H1 (cell line): ENCODE measurements around the gene HEPHL1. TPM values are rescaled to one million over a fixed set of nuclear protein-coding genes. Genes with fewer than 3 reads are reported as not detected.

Experiments
- polyA plus RNA-seq, 7 experiments: library from polyadenylated mRNA; depleted of rRNA in 3 of 7; stranded (reverse) in 5 of 7; unstranded in 2 of 7; fragments of >200 nt in 5 of 7; fragments of 200-250 nt in 2 of 7; gene quantifications; 1 replicate in 5 of 7; 2 replicates in 1 of 7; 4 replicates in 1 of 7; pipeline versions ENCODE4 v1.2.1 to v1.2.3, GENCODE V29; 2011 to 2013; ENCODE audit warnings: missing spikeins in 2 of 7, mixed read lengths in 2 of 7
- small RNA-seq: library from polyadenylated mRNA; stranded (forward); fragments of <200 nt; extraction: miRNeasy Mini kit (QIAGEN cat#:217004); gene quantifications from one replicate; pipeline ENCODE3, GENCODE V24; 2013; ENCODE audit not compliant: insufficient read depth
- total RNA-seq: library from RNA; stranded (reverse); fragmentation: NEBNext Ultra II Directional; extraction: Animal tissue kit (Norgen Biotek cat#: 25700); gene quantifications from 2 replicates; pipeline ENCODE4 v1.2.1, GENCODE V29; 2021

The HEPHL1 gene
- total and polyA plus RNA-seq, 2 of the 8 experiments (the other 6 are each of a cell fraction or from before 2014, with no cell fraction given) = 0.09 to 0.11 TPM

Small RNA genes within 50 kb of the gene (small RNA-seq; reads per million reads assigned to genes)
- gene AP002795.1 = not detected

Other genes starting within 250 kb of the HEPHL1 start
- gene MED17, start 237.1 kb upstream of the HEPHL1 start, total RNA-seq = 30.4 and 33.7 TPM in 2 replicates
- gene MED17, start 237.1 kb upstream of the HEPHL1 start, polyA plus RNA-seq (2011; rRNA removed) = 8.0 and 8.8 TPM in 2 replicates
- gene VSTM5, start 170.7 kb upstream of the HEPHL1 start, total RNA-seq = 0.13 and 0.22 TPM in 2 replicates
- gene VSTM5, start 170.7 kb upstream of the HEPHL1 start, polyA plus RNA-seq (2011; rRNA removed) = 0.42 and 0.70 TPM in 2 replicates
- 34.5 and 35.2 TPM in 2 replicates for gene PANX1, start 107.5 kb downstream of the HEPHL1 start, total RNA-seq
- gene PANX1, start 107.5 kb downstream of the HEPHL1 start, polyA plus RNA-seq (2011; rRNA removed) = 15.4 and 15.9 TPM in 2 replicates